ENCODE measurements around the gene ARHGAP6. TPM values are rescaled to one million over a fixed set of nuclear protein-coding genes. Genes with fewer than 3 reads are reported as not detected.

ARHGAP6 gene
- total and polyA plus RNA-seq, 7 donors: 1.8 to 20.6 (median 6.4) TPM

DNA sequence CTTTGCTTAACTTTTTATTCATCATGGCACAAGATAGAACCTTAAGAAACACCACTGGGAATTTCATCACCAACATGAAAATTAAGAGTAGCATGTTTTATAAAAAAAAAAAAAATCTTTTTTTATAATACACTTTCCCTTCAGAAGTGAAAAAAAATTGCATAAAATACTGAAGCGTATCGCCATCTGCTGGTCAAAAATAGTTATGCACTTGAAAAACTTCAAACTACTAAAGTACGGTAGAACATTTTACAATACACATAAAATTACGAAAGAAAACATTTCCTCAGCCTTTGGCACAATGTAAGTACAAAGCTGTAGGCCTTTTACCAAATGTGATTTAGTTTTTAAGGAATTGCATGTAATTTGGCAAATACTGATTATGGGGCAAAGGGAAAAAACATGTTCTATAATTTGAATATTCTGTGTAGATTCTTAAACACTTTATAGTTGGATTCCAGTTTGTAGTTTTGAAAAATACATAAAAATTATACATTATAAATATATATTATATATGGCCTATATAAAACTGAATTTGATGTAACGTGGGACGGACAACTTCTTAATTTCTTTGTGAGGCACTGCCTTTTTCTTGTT, 528.1 kb downstream of the ARHGAP6 start:
- Histone ChIP-seq H3K36me3 (ENCODE audit: insufficient read depth in 1 of 2, low read depth in 1 of 2) (no peaks in the 10 kb centered on the region), H3K4me1 (no peaks in the 10 kb centered on the region), H3K9me3 (no peaks in the 10 kb centered on the region), H3K27ac (no peak overlapping the region), H3K4me3 (no peak overlapping the region), H3K27me3 (ENCODE audit: insufficient read depth in 3 of 3, low read length in 2 of 3) (peaks cover 0 to 2% (median 0%) of the 10 kb centered on the region in 3 donors)
- ATAC-seq (peak in 1 of 4 donors; percentile 29), DNase-seq (no peak)
- WGBS, 3 donors: 31 to 41% (median 36%) methylated on average over 6 of the region's 6 CpGs
- TF ChIP-seq, protein P1, sequence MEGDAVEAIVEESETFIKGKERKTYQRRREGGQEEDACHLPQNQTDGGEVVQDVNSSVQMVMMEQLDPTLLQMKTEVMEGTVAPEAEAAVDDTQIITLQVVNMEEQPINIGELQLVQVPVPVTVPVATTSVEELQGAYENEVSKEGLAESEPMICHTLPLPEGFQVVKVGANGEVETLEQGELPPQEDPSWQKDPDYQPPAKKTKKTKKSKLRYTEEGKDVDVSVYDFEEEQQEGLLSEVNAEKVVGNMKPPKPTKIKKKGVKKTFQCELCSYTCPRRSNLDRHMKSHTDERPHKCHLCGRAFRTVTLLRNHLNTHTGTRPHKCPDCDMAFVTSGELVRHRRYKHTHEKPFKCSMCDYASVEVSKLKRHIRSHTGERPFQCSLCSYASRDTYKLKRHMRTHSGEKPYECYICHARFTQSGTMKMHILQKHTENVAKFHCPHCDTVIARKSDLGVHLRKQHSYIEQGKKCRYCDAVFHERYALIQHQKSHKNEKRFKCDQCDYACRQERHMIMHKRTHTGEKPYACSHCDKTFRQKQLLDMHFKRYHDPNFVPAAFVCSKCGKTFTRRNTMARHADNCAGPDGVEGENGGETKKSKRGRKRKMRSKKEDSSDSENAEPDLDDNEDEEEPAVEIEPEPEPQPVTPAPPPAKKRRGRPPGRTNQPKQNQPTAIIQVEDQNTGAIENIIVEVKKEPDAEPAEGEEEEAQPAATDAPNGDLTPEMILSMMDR (IDR thresholded peaks at IDR 0.05): peak; percentile 75
- intact Hi-C loops (cut with DNase I): loop anchor here in 1 of 2 donors (5.0 kb wide), 1 partner anchor 950 kb away; no protein-coding TSS in a partner anchor

DNA sequence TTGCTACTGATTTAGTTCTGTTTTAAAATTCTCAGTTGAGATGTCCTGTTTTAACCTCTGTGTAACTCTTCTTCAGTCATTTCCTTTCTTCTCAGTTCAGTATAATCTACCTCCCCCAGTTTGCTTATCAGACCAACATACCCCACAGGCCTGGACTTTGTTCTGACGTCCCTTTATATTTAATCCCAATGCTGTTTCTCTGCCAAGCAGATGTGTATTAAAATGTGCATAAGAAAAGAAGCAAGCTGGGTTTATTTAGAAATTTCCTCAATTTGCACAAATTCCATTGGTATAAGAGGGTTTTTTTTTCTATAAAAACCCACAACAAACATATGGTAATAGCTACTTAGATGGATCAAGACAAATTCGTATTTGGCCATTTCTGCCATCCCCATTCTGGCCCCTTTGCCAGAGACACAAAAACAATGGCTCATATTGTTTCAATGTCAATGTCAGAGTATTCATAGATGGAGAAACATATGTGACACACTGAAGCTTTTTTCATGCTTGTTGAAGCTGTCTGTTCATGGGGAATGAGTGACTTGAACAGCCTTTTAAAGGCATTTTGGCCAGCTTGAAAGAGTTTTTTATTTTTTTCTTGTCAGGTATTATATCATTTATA, 530.0 kb downstream of the ARHGAP6 start:
- Histone ChIP-seq H3K4me1 (no peaks in the 10 kb centered on the region), H3K4me3 (no peak overlapping the region), H3K9me3 (no peaks in the 10 kb centered on the region), H3K36me3 (ENCODE audit: insufficient read depth in 1 of 2, low read depth in 1 of 2) (no peaks in the 10 kb centered on the region), H3K27ac (no peak overlapping the region), H3K27me3 (ENCODE audit: insufficient read depth in 3 of 3, low read length in 2 of 3) (no peaks in the 10 kb centered on the region)
- WGBS, 3 donors: 33 to 62% (median 57%) methylated on average over 2 of the region's 2 CpGs
- no peak for DNase-seq
- no peak for ATAC-seq
- TF ChIP-seq, protein P1 (IDR thresholded peaks at IDR 0.05): no peak
- intact Hi-C loops (cut with DNase I): loop anchor here in 1 of 2 donors (5.0 kb wide), 1 partner anchor 948 kb away; no protein-coding TSS in a partner anchor

DNA sequence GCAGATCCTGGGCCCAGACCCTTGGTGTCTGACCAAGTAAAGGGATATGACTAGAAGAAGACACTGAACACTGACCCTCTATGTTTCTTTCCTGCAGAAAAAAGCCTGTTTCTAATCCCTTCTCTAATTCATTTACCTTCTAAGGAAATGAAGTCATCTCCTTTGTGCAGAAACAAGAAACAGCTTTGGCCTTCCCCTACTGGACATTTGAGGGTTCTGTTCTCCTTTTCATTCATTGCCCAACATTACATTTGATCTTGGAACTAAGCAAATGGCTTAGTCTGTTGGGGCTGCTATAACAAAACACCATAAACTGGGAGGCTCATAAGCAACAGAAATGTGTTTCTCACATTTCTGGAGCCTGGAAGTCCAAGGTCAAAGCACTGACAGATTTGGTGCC, 534.6 kb downstream of the ARHGAP6 start:
- H3K36me3 ChIP-seq (ENCODE audit: insufficient read depth in 1 of 2, low read depth in 1 of 2): no peaks in the 10 kb centered on the region
- no peaks in the 10 kb centered on the region for H3K9me3 ChIP-seq
- TF ChIP-seq, protein P1 (IDR thresholded peaks at IDR 0.05): no peak
- no peak overlapping the region for H3K27ac ChIP-seq
- H3K27me3 ChIP-seq (ENCODE audit: insufficient read depth in 3 of 3, low read length in 2 of 3): no peaks in the 10 kb centered on the region
- H3K4me3 ChIP-seq: no peak overlapping the region
- intact Hi-C loops (cut with DNase I): no loop called here
- no peak for ATAC-seq
- H3K4me1 ChIP-seq: no peaks in the 10 kb centered on the region
- no peak for DNase-seq

DNA sequence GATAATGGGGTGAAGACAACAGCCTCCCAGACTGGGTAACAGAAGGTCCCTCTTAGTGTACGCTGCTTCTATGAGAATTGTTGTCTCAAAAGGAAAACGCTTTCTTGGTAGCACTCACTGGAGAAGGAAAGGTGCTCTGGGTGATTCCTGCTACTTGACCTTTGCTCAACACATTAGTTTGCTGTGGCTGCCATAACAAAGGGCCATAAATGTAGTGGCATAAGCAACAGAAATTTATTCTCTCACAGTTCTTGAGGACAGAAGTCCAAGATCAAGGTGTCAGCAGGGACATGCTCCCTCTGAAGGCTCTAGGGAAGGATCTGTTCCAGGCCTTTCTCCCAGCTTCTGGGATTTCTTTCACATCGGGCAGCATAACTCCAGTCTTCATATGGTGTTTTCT, 535.6 kb downstream of the ARHGAP6 start:
- TF ChIP-seq, protein P1 (IDR thresholded peaks at IDR 0.05): no peak
- WGBS, 3 donors: 78 to 97% (median 83%) methylated on average over 3 of the region's 3 CpGs
- Histone ChIP-seq H3K4me3 (no peak overlapping the region), H3K36me3 (ENCODE audit: insufficient read depth in 1 of 2, low read depth in 1 of 2) (no peaks in the 10 kb centered on the region), H3K27me3 (ENCODE audit: insufficient read depth in 3 of 3, low read length in 2 of 3) (no peaks in the 10 kb centered on the region), H3K4me1 (no peaks in the 10 kb centered on the region), H3K27ac (no peak overlapping the region), H3K9me3 (no peaks in the 10 kb centered on the region)
- DNase-seq: no peak
- no peak for ATAC-seq
- intact Hi-C loops (cut with DNase I): no loop called here
